CD4-positive, alpha-beta T cell treated with Interleukin-15 for 1 hour (primary cell): ENCODE measurements around the gene PCDHA3.
"Not testable (repeated sequence)": the region's sequence is repeated elsewhere in the genome, so short reads cannot be mapped to it uniquely, and the experiment has no call there.

Source experiments
- DNase-seq: peaks from one replicate; pipeline ENCODE4 v3.0.0-alpha.2; 2020

Gene PCDHA3

DNA sequence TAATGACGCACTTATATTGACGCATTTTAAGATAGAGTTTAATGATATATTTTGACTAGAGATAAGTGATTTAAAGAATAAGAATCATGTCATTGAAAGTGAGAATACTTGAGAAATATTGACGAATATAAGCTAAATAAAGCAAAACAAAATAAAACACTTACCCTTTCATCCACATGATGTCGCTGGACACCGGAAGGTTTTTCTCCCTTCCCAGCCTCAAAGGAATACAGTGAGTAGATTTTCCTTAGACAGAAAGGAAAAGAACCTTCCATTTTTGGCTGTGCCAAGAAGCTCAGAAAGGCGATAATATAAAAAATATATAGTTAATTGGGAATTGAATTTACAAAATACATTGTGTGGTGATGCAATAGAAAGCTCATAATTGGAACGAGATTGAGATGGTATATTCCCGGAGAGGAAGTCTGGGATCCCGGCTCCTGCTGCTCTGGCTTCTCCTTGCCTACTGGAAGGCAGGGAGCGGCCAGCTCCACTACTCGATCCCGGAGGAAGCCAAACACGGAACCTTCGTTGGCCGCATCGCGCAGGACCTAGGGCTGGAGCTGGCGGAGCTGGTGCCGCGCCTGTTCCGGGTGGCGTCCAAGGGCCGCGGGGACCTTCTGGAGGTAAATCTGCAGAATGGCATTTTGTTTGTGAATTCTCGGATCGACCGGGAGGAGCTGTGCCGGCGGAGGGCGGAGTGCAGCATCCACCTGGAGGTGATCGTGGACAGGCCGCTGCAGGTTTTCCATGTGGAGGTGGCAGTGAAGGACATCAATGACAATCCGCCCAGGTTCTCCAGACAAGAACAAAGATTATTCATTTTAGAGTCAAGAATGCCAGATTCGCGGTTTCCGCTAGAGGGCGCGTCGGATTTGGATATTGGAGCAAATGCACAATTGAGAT, 20.8 kb downstream of the PCDHA3 start, which contains the start of gene PCDHA5:
Gene PCDHA5 (plus strand): TSS at position 239 of the 906 bp plus-strand sequence.
- DNase-seq, result no peak

DNA sequence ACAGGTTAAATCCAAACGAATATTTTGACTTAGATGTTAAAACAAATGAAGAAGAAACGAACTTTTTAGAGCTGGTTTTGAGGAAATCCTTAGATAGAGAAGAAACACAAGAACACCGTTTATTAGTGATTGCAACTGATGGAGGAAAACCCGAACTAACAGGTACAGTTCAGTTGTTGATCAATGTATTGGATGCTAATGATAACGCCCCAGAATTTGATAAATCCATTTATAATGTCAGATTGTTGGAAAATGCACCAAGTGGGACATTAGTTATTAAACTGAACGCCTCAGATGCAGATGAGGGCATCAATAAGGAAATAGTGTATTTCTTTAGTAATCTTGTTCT, 21.4 kb downstream of the PCDHA3 start:
- no peak for DNase-seq

- DNase-seq, result not testable (repeated sequence)
These were observed 22.1 kb downstream of the PCDHA3 start for GRCh38 chr5:140822969-140823368.

DNA sequence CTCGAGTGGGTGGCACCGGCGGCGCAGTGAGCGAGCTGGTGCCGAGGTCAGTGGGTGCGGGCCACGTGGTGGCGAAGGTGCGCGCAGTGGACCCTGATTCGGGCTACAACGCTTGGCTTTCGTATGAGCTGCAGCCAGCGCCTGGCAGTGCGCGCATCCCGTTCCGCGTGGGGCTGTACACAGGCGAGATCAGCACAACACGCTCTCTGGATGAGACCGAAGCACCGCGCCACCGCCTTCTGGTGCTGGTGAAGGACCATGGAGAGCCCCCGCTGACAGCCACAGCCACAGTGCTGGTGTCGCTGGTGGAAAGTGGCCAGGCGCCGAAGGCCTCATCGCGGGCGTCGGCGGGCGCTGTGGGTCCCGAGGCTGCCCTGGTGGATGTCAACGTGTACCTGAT, 22.6 kb downstream of the PCDHA3 start:
- DNase-seq, result no peak

DNA sequence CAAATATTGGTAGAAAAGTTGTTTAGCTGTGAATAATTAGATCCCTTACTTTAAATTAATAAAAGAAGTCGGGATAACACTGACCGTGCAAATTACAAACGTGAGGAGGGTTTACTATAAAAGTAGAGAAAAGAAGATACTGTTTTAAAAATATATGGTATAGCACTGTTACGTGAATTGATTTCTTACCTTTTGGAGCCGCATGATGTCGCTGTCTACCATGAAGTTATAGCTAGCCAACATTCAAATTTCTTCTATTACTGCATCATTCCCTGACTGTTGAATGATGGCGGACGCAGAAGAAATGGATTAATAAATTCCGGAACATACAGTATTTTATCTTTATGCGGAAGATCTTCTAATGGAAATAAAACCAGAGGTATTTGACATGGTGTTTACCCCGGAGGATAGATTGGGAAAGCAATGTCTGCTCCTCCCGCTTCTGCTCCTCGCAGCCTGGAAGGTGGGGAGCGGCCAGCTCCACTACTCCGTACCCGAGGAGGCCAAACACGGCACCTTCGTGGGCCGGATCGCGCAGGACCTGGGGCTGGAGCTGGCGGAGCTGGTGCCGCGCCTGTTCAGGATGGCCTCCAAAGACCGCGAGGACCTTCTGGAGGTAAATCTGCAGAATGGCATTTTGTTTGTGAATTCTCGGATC, 27.0 kb downstream of the PCDHA3 start, which contains the start of gene PCDHA6:
Gene PCDHA6 (plus strand): TSS at position 257 of the 658 bp plus-strand sequence. CDS start 132 bp downstream, at position 389.
- no peak for DNase-seq

DNA sequence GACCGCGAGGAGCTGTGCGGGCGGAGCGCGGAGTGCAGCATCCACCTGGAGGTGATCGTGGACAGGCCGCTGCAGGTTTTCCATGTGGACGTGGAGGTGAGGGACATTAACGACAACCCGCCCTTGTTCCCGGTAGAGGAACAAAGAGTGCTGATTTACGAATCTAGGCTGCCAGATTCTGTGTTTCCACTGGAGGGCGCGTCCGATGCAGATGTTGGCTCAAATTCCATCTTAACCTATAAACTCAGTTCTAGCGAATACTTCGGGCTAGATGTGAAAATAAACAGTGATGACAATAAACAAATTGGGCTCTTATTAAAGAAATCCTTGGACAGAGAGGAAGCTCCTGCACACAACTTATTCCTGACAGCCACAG, 27.5 kb downstream of the PCDHA3 start:
- no peak for DNase-seq

DNA sequence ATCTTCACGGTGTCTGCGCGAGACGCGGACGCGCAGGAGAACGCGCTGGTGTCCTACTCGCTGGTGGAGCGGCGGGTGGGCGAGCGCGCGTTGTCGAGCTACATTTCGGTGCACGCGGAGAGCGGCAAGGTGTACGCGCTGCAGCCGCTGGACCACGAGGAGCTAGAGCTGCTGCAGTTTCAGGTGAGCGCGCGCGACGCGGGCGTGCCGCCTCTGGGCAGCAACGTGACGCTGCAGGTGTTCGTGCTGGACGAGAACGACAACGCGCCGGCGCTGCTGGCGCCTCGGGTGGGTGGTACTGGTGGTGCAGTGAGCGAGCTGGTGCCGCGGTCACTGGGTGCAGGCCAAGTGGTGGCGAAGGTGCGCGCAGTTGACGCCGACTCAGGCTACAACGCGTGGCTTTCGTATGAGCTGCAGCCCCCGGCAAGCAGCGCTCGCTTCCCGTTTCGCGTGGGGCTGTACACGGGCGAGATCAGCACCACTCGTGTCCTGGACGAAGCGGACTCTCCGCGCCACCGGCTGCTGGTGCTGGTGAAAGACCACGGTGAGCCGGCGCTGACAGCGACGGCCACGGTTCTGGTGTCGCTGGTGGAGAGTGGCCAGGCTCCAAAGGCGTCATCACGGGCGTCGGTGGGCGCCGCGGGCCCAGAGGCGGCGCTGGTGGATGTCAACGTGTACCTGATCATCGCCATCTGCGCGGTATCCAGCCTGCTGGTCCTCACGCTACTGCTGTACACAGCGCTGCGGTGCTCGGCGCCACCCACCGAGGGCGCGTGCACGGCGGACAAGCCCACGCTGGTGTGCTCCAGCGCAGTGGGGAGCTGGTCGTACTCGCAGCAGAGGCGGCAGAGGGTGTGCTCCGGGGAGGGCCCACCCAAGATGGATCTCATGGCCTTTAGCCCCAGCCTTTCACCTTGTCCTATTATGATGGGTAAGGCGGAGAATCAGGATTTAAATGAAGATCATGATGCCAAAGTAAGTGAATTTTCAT, 28.9 kb downstream of the PCDHA3 start:
- DNase-seq, result not testable (repeated sequence)

DNA sequence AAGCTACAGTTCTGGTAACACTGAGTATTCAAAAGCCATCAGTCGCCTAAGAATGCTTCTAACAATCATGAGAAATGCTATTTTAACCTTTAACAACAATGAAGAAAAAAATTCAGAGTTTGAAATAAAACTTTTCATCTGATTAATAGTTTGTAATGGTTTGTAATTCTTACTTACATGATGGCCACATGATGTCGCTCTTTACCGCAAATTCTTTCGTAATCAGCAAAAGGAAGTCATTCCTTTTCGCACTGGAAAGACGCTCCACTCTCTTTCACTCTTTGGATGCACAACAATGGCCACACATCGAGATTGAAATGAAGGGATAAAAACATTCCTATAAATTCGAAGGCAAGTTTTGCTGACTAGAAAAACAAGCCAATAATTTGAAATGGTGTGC, 33.1 kb downstream of the PCDHA3 start, which contains the start of gene PCDHA7:
Gene PCDHA7 (plus strand): TSS at position 277 of the 400 bp plus-strand sequence. CDS start 115 bp downstream, at position 392.
- no peak for DNase-seq

DNA sequence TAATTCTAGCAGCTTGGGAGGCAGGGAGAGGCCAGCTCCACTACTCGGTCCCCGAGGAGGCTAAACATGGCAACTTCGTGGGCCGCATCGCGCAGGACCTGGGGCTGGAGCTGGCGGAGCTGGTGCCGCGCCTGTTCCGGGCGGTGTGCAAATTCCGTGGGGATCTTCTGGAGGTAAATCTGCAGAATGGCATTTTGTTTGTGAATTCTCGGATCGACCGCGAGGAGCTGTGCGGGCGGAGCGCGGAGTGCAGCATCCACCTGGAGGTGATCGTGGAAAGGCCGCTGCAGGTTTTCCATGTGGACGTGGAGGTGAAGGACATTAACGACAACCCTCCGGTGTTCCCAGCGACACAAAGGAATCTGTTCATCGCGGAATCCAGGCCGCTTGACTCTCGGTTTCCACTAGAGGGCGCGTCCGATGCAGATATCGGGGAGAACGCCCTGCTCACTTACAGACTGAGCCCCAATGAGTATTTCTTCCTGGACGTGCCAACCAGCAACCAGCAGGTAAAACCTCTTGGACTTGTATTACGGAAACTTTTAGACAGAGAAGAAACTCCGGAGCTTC, 33.7 kb downstream of the PCDHA3 start:
- not testable (repeated sequence) for DNase-seq

DNA sequence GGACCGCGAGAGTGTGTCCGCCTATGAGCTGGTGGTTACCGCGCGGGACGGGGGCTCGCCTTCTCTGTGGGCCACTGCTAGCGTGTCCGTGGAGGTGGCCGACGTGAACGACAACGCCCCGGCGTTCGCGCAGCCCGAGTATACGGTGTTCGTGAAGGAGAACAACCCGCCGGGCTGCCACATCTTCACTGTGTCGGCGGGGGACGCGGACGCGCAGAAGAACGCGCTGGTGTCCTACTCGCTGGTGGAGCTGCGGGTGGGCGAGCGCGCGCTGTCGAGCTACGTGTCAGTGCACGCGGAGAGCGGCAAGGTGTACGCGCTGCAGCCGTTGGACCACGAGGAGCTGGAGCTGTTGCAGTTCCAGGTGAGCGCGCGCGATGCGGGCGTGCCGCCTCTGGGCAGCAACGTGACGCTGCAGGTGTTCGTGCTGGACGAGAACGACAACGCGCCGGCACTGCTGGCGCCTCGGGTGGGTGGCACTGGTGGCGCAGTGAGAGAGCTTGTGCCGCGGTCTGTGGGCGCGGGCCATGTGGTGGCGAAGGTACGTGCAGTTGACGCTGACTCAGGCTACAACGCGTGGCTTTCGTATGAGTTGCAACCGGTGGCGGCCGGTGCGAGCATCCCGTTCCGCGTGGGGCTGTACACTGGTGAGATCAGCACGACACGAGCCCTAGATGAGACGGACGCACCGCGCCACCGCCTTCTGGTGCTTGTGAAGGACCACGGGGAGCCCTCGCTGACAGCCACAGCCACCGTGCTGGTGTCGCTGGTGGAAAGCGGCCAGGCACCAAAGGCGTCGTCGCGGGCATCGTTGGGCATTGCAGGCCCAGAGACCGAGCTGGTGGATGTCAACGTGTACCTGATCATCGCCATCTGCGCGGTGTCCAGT, 35.0 kb downstream of the PCDHA3 start:
- DNase-seq, result no peak

DNA sequence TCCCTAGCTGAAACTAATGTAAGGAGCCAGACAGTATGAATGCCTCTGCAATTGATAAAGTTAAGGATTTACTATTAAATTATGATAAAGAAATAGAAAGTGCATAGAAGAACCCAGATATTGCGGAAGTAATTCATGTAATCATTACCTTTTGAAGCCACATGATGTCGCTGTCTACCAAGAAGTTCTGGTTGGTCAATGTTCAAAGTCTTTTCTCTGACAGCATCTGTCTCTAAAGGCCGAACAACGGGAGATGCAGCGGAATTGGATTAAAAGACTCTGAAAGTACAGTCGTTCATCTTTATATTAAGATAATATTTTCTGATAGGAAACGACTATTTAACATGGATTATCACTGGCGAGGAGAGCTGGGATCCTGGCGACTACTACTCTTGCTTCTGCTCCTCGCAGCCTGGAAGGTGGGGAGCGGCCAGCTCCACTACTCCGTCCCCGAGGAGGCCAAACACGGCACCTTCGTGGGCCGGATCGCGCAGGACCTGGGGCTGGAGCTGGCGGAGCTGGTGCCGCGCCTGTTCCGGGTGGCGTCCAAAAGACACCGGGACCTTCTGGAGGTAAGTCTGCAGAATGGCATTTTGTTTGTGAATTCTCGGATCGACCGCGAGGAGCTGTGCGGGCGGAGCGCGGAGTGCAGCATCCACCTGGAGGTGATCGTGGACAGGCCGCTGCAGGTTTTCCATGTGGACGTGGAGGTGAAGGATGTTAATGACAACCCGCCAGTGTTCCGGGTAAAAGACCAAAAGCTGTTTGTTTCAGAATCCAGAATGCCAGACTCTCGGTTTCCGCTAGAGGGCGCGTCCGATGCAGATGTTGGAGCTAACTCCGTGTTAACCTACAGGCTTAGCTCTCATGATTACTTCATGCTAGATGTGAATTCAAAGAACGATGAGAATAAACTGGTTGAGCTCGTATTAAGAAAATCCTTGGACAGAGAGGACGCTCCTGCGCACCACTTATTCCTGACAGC, 40.4 kb downstream of the PCDHA3 start, which contains the start of gene PCDHA8:
Gene PCDHA8 (plus strand): TSS at position 210 of the 985 bp plus-strand sequence. CDS start 135 bp downstream, at position 345.
- no peak for DNase-seq

- DNase-seq, result no peak
These were observed 42.2 kb downstream of the PCDHA3 start for GRCh38 chr5:140842798-140843733.

- DNase-seq, result not testable (repeated sequence)
These were observed 47.6 kb downstream of the PCDHA3 start, which contains the start of gene PCDHA9 for GRCh38 chr5:140848139-140849102. Gene PCDHA9, plus strand, starts transcription at chr5:140848382. Its CDS starts 114 bp downstream, at chr5:140848496.

DNA sequence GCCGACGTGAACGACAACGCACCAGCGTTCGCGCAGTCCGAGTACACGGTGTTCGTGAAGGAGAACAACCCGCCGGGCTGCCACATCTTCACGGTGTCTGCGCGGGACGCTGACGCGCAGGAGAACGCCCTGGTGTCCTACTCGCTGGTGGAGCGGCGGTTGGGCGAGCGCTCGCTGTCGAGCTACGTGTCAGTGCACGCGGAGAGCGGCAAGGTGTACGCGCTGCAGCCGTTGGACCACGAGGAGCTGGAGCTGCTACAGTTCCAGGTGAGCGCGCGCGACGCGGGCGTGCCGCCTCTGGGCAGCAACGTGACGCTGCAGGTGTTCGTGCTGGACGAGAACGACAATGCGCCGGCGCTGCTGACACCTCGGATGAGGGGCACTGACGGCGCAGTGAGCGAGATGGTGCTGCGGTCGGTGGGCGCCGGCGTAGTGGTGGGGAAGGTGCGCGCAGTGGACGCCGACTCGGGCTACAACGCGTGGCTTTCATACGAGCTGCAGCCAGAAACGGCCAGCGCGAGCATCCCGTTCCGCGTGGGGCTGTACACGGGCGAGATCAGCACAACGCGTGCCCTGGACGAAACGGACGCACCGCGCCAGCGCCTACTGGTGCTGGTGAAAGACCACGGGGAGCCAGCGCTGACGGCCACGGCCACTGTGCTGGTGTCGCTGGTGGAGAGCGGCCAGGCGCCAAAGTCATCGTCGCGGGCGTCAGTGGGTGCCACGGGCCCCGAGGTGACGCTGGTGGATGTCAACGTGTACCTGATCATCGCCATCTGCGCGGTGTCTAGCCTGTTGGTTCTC, 49.2 kb downstream of the PCDHA3 start:
- not testable (repeated sequence) for DNase-seq
